Memory B cell (primary cell): ENCODE measurements around the gene ATL1.

Experiments
- ATAC-seq: fragments of 150-1000 bp; cut with Tn5 transposase; 2 replicates; pipeline ENCODE4 v1.10.0; 2021; ENCODE audit warnings: low read depth, mild to moderate bottlenecking, moderate library complexity
- DNase-seq, 2 donors: peaks; one replicate each; pipeline ENCODE4 v3.0.0; 2022; ENCODE audit warnings: low spot score in 2 of 2
- H3K27ac Mint-ChIP-seq: one replicate; pipeline ENCODE4 v1.8.0; 2022; ENCODE audit warnings: mild to moderate bottlenecking, moderate library complexity, mixed read lengths
- H3K27me3 Mint-ChIP-seq: one replicate; pipeline ENCODE4 v1.8.0; 2022; ENCODE audit warnings: mixed read lengths
- H3K36me3 Mint-ChIP-seq: one replicate; pipeline ENCODE4 v1.8.0; 2022; ENCODE audit warnings: mild to moderate bottlenecking, mixed read lengths
- H3K4me1 Mint-ChIP-seq: one replicate; pipeline ENCODE4 v1.8.0; 2022; ENCODE audit warnings: mixed read lengths
- H3K4me3 Mint-ChIP-seq: one replicate; pipeline ENCODE4 v1.8.0; 2022; ENCODE audit warnings: mild to moderate bottlenecking, moderate library complexity, mixed read lengths
- H3K9me3 Mint-ChIP-seq: one replicate; pipeline ENCODE4 v1.8.0; 2022; ENCODE audit warnings: mixed read lengths

ATL1 gene

GRCh38 chr14:50666772-50667683 lies 107.1 kb downstream of the ATL1 start:
- no peak overlapping the region for H3K27ac Mint-ChIP-seq
- H3K36me3 Mint-ChIP-seq, result peaks cover 12% of the 10 kb centered on the region
- H3K9me3 Mint-ChIP-seq, result no peaks in the 10 kb centered on the region
- no peaks in the 10 kb centered on the region for H3K27me3 Mint-ChIP-seq
- no peak overlapping the region for H3K4me3 Mint-ChIP-seq
- peaks cover 18% of the 10 kb centered on the region for H3K4me1 Mint-ChIP-seq
- peak; percentile 42 for ATAC-seq
- DNase-seq, result peak in 1 of 2 donors; percentile 26

DNA sequence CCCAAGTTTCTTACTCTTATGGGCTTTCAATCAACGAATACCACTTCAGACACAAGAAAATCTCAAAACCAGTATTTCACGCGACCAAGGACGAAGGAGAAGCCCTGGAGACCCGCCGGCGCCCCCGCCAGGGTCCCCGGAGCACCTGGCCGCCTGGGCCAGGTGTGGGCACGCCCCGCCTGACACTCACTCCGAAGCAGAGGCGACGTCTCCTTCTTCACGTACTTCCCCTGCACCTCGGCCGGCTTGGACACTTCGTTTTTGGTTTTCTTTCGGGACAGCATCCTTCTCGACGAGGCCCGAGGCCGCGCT lies 107.7 kb downstream of the ATL1 start:
- H3K9me3 Mint-ChIP-seq, result no peaks in the 10 kb centered on the region
- peak in 1 of 2 donors; percentile 49 for DNase-seq
- H3K4me3 Mint-ChIP-seq, result no peak overlapping the region

GRCh38 chr14:50667996-50668825 lies 108.3 kb downstream of the ATL1 start, which contains the start of gene SAV1:
TSS of gene SAV1 (minus strand) at chr14:50668306. CDS start at chr14:50667967, 339 bp downstream.
- Mint-ChIP-seq H3K27me3 (no peaks in the 10 kb centered on the region), H3K27ac (no peak within 1 kb of the TSS), H3K9me3 (no peaks in the 10 kb centered on the region), H3K36me3 (peaks cover 10% of the 10 kb centered on the region), H3K4me1 (peaks cover 15% of the 10 kb centered on the region), H3K4me3 (no peak within 1 kb of the TSS)
- DNase-seq (peak; percentile 41 to 61), ATAC-seq (peak; percentile 59)

More for the DNA sequence above, 107.7 kb downstream of the ATL1 start:
- H3K27me3 Mint-ChIP-seq, result no peaks in the 10 kb centered on the region
- peaks cover 12% of the 10 kb centered on the region for H3K36me3 Mint-ChIP-seq
- no peak overlapping the region for H3K27ac Mint-ChIP-seq
- ATAC-seq, result peak; percentile 75
- H3K4me1 Mint-ChIP-seq, result peaks cover 18% of the 10 kb centered on the region

GRCh38 chr14:50668826-50669143 lies 108.8 kb downstream of the ATL1 start:
- ATAC-seq (no peak), DNase-seq (no peak)
- H3K4me1 Mint-ChIP-seq, result peaks cover 11% of the 10 kb centered on the region
- H3K36me3 Mint-ChIP-seq, result peaks cover 6% of the 10 kb centered on the region
- H3K27ac Mint-ChIP-seq, result no peak overlapping the region
- H3K4me3 Mint-ChIP-seq, result no peak overlapping the region
- H3K9me3 Mint-ChIP-seq, result no peaks in the 10 kb centered on the region
- H3K27me3 Mint-ChIP-seq, result no peaks in the 10 kb centered on the region

DNA sequence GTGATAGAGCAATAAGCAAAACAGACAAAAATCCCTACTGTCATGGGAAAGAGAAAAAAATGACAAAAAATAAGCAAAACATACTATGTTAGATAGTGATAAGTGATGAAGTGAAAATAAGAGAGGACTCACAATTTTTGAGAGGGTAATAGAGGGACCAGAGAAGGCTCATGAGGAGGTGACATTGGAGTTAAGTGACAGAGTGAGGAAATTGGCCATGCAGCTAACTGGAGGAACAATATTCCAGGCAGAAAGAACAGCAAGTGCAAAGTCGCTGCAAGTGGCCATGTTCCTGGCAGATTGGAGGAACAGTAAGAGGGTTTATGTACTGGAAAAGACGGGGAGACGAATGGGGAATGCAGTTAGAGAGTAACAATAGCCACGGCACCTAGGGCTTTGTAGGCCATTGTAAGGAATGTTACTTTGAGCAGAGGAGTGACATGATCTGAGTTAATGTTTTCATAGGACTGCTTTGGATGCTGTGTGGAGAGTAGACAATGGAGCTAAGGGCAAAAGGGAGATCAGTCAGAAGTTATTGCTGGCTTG lies 109.6 kb downstream of the ATL1 start:
- H3K9me3 Mint-ChIP-seq, result no peaks in the 10 kb centered on the region
- H3K4me1 Mint-ChIP-seq, result peaks cover 8% of the 10 kb centered on the region
- ATAC-seq, result no peak
- peaks cover 3% of the 10 kb centered on the region for H3K36me3 Mint-ChIP-seq
- H3K4me3 Mint-ChIP-seq, result no peak overlapping the region
- no peaks in the 10 kb centered on the region for H3K27me3 Mint-ChIP-seq
- no peak for DNase-seq
- no peak overlapping the region for H3K27ac Mint-ChIP-seq

DNA sequence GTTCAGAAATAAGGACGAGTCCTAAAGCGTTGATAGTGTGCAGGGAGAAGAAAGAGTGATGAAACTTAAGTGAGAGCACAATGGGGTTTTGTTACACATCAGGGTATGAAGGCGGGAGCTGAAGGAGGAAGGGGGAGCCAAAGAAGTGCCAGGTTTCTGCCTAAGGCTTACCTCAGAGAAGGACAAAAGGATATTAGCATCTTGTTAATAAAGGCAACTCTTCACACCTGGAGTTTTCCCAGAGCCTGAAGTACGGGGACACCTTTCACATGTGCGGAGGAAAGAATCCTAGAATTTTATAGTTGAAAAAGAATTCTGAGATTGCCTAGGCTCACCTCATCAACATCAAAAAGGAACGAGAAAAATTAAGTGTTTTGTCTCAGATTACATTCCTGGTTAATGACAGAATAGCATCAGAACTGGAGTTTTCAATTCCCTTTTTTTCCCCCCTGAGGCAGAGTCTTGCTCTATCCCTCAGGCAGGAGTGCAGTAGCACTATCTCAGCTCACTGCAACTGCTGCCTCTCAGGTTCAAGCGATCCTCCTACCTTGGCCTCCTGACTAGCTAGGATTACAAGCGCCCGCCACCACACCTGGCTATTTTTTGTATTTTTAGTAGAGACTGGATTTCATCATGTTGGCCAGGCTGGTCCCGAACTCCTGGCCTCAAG lies 110.4 kb downstream of the ATL1 start:
- H3K27me3 Mint-ChIP-seq, result no peaks in the 10 kb centered on the region
- H3K27ac Mint-ChIP-seq, result no peak overlapping the region
- no peaks in the 10 kb centered on the region for H3K9me3 Mint-ChIP-seq
- peaks cover 4% of the 10 kb centered on the region for H3K4me1 Mint-ChIP-seq
- no peaks in the 10 kb centered on the region for H3K36me3 Mint-ChIP-seq
- H3K4me3 Mint-ChIP-seq, result no peak overlapping the region
- no peak for DNase-seq
- no peak for ATAC-seq

- no peaks in the 10 kb centered on the region for H3K36me3 Mint-ChIP-seq
- DNase-seq, result no peak
- peaks cover 3% of the 10 kb centered on the region for H3K4me1 Mint-ChIP-seq
- no peak overlapping the region for H3K27ac Mint-ChIP-seq
- no peaks in the 10 kb centered on the region for H3K9me3 Mint-ChIP-seq
- no peak overlapping the region for H3K4me3 Mint-ChIP-seq
- no peak for ATAC-seq
- H3K27me3 Mint-ChIP-seq, result no peaks in the 10 kb centered on the region
Observed at GRCh38 chr14:50670866-50671256, 110.9 kb downstream of the ATL1 start.

- H3K4me1 Mint-ChIP-seq, result peaks cover 21% of the 10 kb centered on the region
- ATAC-seq (no peak), DNase-seq (no peak)
- H3K4me3 Mint-ChIP-seq, result no peak overlapping the region
- H3K36me3 Mint-ChIP-seq, result no peaks in the 10 kb centered on the region
- H3K27ac Mint-ChIP-seq, result no peak overlapping the region
- no peaks in the 10 kb centered on the region for H3K9me3 Mint-ChIP-seq
- H3K27me3 Mint-ChIP-seq, result no peaks in the 10 kb centered on the region
Observed at GRCh38 chr14:50675597-50675996, 115.7 kb downstream of the ATL1 start.

DNA sequence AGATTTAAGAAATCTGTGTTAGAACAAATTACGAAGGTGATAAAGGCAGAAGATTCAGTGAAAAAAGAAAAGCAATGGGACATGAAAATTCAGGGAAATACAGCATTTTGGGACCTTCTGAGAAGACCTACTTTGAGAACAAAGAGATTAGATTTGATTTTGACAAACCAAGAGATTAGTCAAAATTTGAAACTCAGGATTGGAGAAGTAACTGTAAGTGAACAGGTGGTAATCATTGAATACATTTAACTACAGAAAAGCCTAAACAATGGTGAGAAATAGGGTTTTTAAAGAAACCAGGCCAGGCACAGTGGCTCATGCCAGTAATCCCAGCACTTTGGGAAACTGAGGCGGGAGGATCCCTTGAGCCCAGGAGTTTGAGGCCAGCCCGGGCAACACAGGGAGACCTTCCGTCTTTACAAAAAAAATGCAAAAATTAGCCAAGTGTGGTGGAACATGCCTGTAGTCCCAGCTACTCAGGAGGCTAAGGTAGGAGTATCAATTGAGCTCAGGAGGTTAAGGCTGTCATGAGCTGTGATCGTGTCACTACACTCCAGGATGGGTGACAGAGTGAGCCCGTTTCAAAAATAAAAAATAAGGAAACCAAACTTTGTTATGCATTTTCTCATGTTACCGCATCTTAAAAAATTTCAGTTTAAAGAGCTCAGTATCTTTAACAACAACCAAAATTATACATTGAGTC lies 117.0 kb downstream of the ATL1 start:
- Mint-ChIP-seq H3K9me3 (no peaks in the 10 kb centered on the region), H3K27me3 (no peaks in the 10 kb centered on the region), H3K4me1 (peaks cover 21% of the 10 kb centered on the region), H3K36me3 (no peaks in the 10 kb centered on the region), H3K4me3 (peak overlapping the region; percentile 56), H3K27ac (peak overlapping the region; percentile 76)
- DNase-seq (no peak), ATAC-seq (peak; percentile 44)

DNA sequence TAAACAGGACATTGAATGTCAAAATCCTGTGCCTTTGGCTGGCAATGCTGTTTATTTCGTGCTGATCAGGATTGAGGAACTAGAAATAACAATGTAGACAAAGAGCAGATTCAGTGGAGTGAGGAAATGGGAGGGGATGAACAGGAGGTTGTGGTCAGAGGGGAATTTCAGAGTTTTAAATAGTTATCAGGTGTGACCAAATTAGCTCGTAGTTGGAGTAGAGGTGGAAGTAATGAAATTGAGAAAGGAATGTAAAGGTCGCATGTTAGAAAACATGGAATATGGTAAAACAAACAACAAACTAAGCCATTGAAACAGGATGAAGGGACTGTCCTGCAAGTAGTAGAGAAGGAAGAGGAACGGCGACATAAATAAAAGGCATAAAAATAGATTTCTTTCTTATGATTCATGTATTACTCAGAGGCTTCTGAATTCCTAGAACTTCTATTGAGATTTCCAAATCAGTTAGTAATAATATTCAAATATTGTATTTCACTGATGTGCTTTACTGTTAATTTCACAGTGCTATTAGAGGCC lies 117.7 kb downstream of the ATL1 start:
- H3K4me1 Mint-ChIP-seq, result peaks cover 21% of the 10 kb centered on the region
- H3K4me3 Mint-ChIP-seq, result peak overlapping the region; percentile 56
- ATAC-seq, result peak; percentile 96
- peak overlapping the region; percentile 76 for H3K27ac Mint-ChIP-seq
- no peak for DNase-seq
- no peaks in the 10 kb centered on the region for H3K9me3 Mint-ChIP-seq
- no peaks in the 10 kb centered on the region for H3K36me3 Mint-ChIP-seq
- no peaks in the 10 kb centered on the region for H3K27me3 Mint-ChIP-seq

GRCh38 chr14:50678163-50678562 lies 118.2 kb downstream of the ATL1 start:
- DNase-seq (no peak), ATAC-seq (no peak)
- no peaks in the 10 kb centered on the region for H3K9me3 Mint-ChIP-seq
- H3K36me3 Mint-ChIP-seq, result no peaks in the 10 kb centered on the region
- H3K27ac Mint-ChIP-seq, result peak overlapping the region; percentile 76
- H3K4me3 Mint-ChIP-seq, result peak overlapping the region; percentile 1
- peaks cover 21% of the 10 kb centered on the region for H3K4me1 Mint-ChIP-seq
- no peaks in the 10 kb centered on the region for H3K27me3 Mint-ChIP-seq

DNA sequence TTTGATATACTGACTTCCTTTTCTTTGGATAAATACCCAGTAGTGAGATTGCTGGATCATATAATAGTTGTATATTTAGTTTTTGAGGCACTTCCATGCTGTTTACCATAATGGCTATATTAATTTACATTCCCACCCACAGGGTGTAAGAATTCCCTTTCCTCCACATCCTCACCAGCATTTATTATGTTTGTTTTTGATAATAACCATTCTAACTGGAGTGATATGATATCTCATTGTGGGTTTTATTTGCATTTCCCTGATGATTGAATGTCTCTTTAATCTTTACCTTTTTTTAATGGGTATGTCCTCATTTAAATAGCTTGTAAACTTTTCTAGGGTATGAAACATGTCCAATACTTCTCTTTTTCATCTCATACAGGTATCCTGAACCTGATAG lies 119.7 kb downstream of the ATL1 start:
- no peak for ATAC-seq
- peaks cover 21% of the 10 kb centered on the region for H3K4me1 Mint-ChIP-seq

More for the DNA sequence above, 119.7 kb downstream of the ATL1 start:
- no peaks in the 10 kb centered on the region for H3K27me3 Mint-ChIP-seq
- no peaks in the 10 kb centered on the region for H3K36me3 Mint-ChIP-seq
- no peaks in the 10 kb centered on the region for H3K9me3 Mint-ChIP-seq
- no peak overlapping the region for H3K27ac Mint-ChIP-seq
- no peak overlapping the region for H3K4me3 Mint-ChIP-seq
- no peak for DNase-seq
